Measurements from ENCODE around the gene ATOH8.

ATOH8 gene

DNA sequence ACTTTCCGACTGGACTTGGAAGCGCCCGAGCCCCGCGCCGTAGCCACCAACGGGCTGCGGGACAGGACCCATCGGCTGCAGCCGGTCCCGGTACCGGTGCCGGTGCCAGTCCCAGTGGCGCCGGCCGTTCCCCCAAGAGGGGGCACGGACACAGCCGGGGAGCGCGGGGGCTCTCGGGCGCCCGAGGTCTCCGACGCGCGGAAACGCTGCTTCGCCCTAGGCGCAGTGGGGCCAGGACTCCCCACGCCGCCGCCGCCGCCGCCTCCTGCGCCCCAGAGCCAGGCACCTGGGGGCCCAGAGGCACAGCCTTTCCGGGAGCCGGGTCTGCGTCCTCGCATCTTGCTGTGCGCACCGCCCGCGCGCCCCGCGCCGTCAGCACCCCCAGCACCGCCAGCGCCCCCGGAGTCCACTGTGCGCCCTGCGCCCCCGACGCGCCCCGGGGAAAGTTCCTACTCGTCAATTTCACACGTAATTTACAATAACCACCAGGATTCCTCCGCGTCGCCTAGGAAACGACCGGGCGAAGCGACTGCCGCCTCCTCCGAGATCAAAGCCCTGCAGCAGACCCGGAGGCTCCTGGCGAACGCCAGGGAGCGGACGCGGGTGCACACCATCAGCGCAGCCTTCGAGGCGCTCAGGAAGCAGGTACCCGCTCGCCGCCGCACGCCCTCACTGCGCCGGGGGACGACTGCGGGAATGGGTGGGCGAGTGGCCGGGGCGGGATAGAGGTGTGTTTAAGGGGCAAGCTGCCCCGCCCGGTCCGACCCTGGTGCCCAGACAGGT is 713 bp downstream of the ATOH8 start:
- DNase-seq (ENCODE audit: low read depth) = peak; percentile 2

DNA sequence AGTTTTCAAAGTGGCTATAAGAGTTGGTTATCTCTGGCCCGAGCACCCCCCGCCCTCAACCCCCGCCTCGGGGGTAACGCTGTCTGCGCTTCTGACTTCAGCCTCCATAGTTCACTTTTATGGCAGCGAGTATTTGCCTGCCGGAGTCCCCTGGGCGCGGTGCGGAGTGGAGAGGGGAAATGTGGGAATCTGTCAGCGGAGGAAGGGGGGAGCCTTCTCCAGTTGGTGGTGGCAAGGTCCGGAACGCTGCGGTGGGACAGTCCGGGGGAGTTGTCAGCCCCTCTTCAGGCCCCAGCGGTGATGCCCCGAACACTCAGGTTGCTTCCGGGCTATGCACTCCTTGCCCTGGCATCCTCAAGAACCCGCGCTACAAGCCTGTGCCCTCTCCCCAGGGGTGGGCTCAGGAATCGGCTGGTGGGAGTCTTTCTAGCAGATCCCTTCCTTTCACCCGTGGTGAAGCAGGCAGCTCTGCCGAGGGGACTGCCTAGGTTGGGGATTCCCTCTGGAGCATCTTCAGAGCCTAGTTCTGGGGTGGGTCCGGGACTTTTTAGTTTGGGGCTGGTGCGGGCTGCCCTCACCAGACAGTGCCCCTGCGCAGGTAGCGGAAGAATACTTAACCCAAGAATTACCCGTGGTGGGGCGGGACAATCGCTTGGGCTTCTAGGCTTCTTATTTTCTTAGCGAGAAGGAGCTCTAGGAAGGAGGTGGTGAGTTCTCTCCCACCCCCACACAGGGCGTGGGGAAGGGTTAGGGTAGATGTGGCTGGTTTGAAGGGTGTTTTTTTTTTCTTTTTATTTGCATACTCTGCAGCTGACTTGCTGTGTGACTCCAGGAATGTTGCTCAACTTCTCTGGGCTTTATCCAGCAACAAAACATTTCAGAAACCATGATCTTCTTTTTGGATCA is 1.6 kb downstream of the ATOH8 start:
- DNase-seq (ENCODE audit: low read depth) = no peak

DNA sequence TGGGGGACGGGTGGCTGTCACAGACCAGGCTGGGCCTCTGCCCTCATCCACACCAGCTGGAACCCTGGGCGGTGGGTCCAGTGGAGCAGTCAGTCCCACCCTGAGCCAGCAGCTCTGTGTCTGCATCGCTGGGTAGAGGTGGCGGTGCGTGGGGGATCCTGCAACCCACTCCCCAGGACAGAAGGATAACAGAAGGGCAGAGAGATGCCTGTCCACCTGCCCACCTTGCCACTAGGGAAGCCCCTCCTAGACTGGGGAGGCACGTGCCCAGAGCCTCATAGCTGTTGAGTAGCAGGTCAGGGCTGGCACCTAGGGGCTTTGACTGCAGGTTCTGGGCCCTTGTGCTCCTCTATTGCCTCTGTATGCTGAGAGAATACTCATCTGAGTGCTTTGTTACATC is 2.4 kb downstream of the ATOH8 start:
- no peak for DNase-seq (ENCODE audit: low read depth)

DNA sequence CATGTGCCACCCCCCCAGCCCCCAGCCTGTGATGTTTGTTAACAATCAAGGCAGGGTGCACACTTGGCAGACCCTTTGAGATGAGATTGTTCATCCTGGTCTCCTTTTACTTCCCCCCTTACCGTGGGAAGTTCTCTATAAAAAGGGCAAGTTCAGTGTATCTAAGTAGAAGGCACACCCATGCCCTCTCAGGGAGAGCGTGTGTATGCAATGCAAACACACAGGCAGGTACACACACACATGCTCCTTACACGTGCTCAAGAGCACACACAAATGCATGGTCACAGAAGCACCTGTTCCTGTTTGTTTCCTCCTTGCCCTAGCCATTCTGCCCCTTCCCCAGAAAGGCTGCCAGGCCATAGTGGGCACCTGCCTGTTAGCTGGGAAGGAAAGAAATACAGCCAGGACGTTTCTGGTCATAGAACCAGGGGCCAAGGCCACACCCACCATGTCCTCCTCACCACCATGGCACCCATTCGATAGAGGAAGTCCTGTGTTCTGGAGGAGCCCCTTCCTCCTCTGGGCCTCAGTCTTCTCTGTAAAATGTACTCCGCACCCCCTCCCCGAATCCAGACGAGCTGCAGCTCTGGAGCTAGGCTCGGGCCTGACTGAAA is 3.1 kb downstream of the ATOH8 start:
- DNase-seq (ENCODE audit: low read depth) = no peak

DNA sequence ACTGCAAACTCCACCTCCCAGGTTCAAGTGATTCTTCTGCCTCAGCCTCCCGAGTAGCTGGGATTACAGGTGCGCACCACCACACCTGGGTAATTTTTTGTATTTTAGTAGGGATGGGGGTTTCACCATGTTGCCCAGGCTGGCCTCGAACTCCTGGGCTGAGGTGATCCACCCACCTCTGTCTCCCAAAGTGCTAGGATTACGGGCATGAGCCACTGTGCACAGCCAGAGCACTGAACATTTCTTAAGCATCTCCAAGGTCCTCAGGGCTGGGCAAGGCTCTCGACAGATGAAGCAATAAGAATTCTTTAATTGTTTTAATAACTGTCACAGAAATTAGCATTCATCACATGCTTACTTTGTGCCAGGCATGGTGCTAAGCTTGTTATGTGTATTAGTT is 4.1 kb downstream of the ATOH8 start:
- DNase-seq (ENCODE audit: low read depth) = no peak

DNA sequence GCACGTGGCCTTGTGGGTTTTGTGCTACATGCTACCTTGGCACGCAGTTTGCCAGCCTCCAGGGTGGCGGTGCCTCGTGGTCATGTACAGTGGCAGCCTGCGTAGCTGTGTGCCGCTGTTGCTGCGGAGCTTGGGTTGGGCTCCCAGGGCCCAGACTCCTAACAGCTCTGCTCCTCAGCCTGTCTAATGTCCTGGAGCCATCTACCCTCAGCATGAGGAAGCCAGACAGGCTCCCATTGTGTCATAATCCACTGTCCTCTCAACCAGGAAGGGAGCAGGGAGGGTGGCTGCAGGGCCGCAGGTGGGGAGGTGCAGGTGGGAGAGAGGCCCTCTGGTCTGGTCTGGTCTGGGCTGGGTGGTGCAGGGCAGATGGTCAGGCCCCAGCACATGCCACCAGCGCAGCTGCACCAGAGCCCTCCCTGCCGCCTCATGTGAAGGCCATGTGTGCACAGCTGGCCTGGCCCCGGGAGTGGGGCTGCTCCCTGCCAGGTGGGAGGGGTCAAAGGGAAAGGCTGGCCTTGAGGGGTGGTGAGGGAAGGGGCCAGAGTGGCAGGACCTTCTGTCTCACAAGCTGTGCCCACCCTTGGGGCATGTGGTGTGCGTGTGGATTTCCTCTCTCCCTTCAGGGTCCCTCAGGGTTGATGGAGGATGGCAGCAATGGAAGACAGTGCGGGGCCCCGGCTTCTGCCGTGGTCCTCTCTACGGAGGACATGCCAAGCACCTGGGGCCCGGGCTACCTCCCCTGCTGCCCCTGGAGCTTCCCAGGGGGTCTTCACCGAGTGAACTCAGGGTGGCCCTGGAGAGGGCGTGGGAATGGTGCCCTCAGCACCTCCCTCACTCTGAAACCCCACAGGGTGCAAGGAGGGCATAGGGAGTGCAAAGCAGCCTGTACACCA is 4.8 kb downstream of the ATOH8 start:
- DNase-seq (ENCODE audit: low read depth) = no peak

DNA sequence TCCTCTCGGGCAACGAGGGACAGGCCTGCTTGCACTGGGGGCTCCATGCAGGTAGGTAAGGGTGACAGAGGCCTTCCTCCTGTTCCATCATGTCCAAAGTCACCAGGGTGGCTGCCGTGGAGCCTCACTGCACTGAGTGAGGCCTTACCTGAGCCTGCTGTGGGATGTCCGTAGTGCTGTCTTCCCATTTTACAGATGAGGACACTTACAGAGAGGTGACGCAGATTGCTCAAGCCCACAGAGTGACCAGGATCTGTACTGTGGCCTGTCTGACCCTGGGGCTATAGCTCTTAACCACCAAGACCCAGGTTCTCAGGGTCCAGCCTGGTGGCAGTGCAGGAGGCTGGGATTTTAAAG is 5.4 kb downstream of the ATOH8 start:
- DNase-seq (ENCODE audit: low read depth) = no peak

DNA sequence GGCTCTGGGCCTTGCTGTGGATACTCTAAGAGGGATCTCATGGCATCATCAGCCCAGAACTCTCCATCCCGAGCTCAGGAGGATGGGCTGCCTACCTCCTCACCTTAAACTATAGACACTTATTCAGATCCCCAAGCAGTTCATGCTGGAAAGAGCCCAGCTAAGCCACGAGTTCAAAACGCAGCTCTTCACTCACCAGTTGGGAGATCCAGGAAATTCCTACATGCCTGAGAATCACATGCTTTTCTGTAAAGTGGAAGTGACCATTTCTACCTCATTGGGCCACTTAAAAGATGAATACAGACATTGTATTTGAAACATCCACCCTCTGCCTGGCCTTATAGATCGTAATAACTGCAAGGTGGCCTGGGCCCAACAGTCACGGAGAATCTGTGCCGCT is 6.6 kb downstream of the ATOH8 start:
- no peak for DNase-seq (ENCODE audit: low read depth)

DNA sequence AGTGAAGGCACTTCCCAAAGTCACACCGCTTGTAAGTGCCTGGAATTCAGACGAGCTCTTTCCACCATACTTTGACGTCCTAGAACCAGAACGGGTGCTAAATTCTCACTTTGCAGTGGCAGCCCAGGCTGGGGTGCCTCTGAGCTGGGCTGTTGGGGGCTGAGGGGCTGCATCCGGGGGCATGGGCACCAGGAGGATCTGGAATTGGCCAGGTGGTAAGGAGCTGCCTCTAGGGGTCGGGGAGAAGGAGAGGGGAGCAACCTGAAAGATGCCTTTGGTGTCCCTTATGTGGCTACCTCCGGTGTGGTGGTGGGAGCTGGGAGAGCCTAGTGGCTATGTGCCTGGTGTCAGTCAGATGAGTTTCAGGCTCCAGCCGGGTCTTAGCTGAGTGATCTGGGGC is 7.1 kb downstream of the ATOH8 start:
- no peak for DNase-seq (ENCODE audit: low read depth)

DNA sequence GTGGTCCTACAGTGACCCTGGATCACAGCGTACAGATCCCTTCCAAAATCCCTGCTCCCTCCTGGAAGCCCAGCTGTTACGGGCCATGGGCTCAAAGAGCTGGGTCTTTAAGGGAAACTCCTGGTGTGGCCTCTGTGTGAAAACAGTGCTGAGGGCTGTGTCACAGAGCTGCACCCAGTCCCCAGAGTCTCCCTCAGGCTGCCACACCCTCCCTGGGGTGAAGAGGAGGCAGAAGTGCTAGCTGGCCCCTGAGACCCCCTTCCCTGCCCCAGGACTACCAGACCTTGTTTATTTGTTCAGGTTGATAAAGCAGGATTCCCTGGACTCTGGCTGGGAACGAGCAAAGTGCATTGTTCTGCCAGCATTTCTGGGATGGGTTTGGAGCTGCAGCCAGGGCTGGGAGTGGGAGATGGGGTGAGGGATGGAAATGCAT is 7.7 kb downstream of the ATOH8 start:
- DNase-seq (ENCODE audit: low read depth) = no peak

DNA sequence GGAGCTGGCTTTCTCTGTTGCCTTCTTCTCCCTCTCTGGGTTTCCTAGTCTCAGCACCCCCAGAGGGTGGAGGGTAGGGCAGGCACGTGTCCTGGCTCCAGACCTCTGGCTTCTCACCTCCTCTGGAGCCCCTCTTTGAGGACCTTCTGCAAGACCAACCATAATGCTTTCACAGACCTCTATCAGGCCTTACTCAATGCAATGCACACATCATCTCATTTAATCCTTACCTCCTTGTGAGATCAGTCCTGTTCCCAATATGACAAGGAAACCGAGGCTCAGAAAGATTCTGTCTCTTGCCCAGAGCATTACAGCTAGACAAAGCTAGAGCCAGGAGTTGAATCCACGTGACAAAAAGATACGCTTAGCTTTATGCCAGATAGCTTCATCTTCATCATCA is 8.2 kb downstream of the ATOH8 start:
- no peak for DNase-seq (ENCODE audit: low read depth)

DNA sequence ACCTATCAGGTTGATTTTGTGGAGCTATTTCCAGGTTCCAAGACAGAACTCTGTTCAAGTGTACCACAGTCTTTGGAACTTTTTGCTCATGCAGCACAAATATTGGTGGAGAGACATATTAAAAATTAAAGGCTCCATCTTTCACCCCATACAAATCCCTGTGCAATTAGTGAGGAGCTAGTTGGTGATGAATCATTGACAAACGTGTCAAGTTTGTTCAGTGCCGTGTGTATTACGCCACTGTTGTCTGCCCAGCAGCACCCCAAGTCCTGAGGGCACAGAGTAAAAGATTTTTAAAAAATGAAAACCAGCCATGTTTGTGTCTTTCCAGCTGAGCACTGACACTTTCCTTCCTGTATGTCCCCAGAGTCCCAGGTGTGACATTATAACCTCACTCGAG is 9.3 kb downstream of the ATOH8 start:
- DNase-seq (ENCODE audit: low read depth) = no peak

DNA sequence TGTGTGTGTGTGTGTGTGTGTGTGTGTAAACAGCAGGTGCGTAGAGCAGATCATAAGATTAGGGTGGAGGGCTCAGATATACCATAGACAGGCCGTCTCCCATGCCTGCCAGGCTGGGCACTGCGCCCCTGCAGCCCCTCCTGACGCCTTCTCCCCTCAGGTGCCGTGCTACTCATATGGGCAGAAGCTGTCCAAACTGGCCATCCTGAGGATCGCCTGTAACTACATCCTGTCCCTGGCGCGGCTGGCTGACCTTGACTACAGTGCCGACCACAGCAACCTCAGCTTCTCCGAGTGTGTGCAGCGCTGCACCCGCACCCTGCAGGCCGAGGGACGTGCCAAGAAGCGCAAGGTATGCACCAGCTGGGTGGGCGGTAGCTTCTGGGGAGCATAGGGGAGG is 10.0 kb downstream of the ATOH8 start:
- DNase-seq (ENCODE audit: low read depth) = no peak

DNA sequence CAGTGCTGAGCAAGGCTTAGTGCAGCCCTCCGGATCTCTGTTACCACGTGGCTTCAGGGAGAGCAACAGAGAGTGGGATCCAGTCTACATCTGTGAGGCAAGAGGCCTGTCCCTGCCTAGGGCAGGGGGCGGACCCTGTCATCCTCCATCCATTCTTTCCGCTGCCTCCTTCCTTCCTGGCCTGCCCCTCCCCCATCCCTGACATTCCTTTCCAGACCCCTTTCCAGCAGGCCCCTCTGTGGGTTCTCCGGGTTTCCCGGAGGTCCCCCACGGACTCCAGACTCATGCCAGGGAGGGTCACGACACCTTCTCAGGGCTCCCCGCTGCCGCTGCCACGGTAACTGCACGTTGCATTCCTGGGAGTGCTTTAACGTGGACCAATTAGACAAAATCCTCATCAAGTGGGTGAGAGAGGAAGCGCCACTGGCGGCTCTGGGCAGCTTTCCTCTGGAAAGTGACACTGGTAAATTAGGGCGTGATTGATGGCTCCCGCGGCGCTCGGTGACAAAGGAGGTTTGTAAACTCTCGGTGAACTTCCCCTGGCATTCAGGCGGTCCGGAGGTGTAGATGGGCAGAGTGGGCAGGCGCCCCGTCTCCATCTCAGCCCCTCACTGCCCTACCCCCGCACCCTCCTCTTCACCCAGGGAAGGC is 11.4 kb downstream of the ATOH8 start:
- DNase-seq (ENCODE audit: low read depth) = no peak

DNA sequence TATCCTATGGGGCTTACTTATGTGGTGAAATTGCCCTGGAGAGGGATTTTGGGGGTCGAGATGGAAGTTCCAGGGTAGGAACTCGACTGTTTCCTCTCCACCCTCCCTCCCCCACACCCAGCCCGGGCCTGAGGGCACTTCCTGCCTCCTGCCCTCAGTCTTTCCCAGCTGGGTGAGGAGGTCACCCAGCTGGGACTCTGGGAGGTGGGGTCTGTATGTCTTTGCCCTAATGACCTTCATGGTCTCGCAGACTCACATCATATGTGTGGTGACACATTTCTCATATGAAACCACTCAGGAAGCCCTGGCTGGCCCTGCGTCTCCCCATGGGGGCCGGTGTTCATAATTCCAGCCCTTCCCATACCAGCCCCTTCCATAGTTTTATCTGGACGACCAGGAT is 12.4 kb downstream of the ATOH8 start:
- DNase-seq (ENCODE audit: low read depth) = no peak

DNA sequence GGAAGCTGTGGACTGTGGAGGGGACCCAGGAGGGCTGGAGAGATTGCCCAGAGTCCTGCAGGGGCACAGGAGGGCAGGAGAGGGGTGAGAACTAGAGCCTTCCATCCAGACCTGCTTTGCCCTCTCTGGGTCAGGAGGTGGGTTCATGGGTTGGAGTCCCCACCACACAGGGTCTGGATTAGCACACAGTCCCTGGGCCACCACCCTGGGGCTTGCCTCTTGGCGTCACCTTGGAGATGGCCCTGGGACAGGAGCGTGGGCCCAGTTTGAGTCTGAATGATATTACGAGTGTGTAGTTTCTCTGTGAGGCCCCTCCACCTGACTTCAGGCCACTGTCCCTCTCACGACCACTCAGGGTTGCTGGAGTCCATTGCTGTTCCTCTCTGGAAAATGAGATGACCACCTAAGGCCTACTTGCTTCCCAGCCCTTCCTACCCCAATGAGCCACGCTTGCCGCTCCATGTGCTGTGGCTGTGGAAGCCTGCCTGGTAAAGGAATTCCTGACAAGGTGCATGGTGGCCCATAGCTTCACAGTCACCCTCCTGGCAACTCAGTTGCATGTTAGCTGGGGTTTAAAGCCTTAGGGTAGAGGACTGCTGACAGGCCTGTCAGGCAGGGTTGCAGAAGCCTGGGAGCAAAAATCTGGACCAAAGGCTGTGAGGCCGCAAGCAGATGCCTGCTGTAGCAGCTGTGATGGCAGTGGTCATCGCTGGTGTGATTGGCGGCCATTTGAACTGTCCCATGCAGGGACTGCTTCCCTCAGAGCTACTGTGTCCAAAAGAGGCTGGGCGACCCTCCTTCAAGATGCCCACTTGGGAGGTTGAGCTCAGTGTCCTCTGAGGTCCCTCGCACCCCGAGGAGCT is 14.2 kb downstream of the ATOH8 start:
- DNase-seq (ENCODE audit: low read depth) = no peak

DNA sequence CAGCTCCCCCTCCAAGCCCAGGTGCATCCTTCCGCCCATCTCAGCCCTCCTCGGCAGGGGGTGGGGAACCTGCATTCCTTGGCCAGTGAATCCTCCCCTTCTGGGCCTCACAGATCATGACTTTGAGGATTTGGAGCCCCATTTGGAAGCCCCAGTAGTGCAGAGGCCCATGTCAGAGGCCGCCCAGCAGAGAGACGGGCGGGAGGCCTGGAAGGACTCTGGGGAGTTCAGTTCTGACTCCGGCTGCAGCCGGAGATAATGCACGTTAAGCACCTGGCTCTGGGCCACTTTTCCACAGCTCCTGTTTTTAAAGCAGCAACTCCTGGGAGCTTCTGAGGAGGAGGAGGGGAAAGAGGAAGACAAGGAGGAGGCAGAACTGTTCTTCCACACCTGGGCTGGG is 14.9 kb downstream of the ATOH8 start:
- DNase-seq (ENCODE audit: low read depth) = no peak

DNA sequence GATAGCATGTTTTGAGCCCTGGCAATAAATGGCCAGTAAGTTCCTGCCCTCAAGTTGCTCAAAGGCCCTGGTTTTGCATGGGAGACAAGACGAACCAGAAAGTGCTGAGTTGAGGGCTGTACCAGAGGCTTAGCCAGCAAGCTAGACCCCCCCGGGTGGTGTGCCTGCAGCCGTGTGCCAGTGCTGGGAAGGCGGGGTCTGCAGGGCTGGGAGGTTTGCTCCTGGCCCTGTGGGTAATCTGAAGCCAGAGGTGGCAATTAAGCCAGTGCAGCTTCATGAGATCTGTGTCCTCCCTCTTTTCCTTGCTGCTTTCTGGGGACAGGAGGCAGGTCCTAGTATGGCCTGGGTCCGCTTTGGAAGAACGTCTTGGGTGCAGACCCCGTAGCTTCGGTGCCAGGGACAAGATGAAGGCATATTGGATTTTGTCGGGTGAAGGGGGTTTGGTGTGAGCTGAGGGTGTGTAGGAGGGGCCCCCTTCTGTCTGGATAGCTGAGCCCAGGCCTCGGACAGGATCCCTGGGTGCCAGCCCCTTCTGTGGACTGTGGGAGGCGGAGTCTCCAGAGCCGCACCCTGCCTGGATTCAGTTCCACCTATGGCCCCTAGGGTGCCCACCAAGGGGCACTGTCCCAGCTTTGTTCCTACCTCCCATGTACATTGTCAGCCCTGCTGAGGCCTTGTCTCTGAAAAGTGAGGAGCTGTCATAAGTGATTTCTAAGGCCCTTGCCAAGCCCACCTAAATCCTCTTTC is 15.6 kb downstream of the ATOH8 start:
- no peak for DNase-seq (ENCODE audit: low read depth)

DNA sequence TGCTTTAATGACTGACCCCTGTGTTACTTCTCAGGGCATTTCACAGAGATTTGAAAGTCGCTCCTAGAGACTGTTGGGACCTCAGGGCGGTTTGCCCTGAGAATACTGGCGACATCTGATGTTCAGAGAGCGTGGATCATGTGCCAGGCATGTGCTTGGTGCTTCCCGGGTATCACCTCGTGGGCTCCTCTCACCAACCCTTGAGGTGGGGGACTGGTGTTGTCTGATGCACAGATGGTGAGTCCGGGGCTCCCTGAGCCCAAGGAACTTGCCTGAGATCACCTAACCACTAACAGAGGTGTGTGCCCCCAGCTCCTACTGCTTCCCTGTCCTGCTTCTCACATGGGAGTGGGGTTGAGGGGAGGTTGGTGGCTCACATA is 16.2 kb downstream of the ATOH8 start:
- no peak for DNase-seq (ENCODE audit: low read depth)

DNA sequence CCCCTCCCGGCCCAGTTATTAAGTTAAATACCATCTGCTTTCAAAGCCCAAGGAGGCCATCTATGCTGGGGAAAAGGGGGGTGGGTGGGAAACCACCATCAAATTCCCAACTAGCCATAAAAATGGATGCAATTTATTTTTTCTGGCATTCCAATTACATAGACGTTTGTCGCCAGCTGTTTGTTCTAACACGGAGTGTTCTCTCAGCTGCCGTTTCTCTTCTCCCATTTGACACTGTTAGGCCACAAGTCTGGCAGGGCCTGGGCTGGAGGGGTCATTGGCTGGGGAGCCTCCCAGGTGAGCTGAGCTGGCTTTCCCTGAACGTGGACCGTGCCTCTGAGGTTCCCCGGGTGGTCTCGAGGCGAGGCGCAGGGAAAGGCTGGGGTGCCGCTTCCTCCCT is 16.6 kb downstream of the ATOH8 start:
- DNase-seq (ENCODE audit: low read depth) = no peak
